A673 (cell line): Measurements from ENCODE around the gene KCNQ1. TPM values are rescaled to one million over a fixed set of nuclear protein-coding genes. Genes with fewer than 3 reads are reported as not detected.

Source experiments
- BruUV-seq: library from RNA; stranded (reverse); fragments of 400-500 nt; replicated peaks from 2 replicates; lab custom pipeline; 2021; lab: Mats Ljungman, UMichigan
- CTCF ChIA-PET: fragments of 300-600 bp; sonication (Branson Sonifier 250); formaldehyde crosslinking; loops from one replicate; lab custom pipeline; 2022; ENCODE audit warnings: antibody characterized with exemption; lab: Charles Lee
- POLR2A ChIA-PET: fragments of 300-600 bp; sonication (Branson Sonifier 250); formaldehyde crosslinking; loops from one replicate; lab custom pipeline; 2022; ENCODE audit warnings: antibody characterized with exemption; ENCODE audit not compliant: low non-redundant PET; lab: Charles Lee
- DNase-seq: peaks from one replicate; pipeline ENCODE4 v3.0.0-alpha.2; 2015; ENCODE audit warnings: low spot score
- H3K27ac ChIP-seq: fragments of 200-600 bp; sonication (generic); 2 replicates; pipeline ENCODE4 v1.5.1; 2016; ENCODE audit warnings: mixed run types, low read depth, mild to moderate bottlenecking, mixed read lengths, antibody characterized with exemption, low read length; ENCODE audit not compliant: poor library complexity, severe bottlenecking
- H3K27me3 ChIP-seq: fragments of 200-600 bp; sonication (generic); replicated peaks from 2 replicates; pipeline ENCODE4 v1.6.1; 2017; ENCODE audit warnings: mixed run types, low read depth, mild to moderate bottlenecking, mixed read lengths, antibody characterized with exemption, low read length; ENCODE audit not compliant: insufficient read depth, poor library complexity
- H3K36me3 ChIP-seq: fragments of 200-600 bp; sonication (generic); 2 replicates; pipeline ENCODE4 v1.6.1; 2016; ENCODE audit warnings: mixed run types, mild to moderate bottlenecking, mixed read lengths, antibody characterized with exemption, low read length; ENCODE audit not compliant: insufficient read depth, poor library complexity, severe bottlenecking
- H3K4me1 ChIP-seq: fragments of 200-600 bp; sonication (generic); 2 replicates; pipeline ENCODE4 v1.6.1; 2017; ENCODE audit warnings: mixed run types, mild to moderate bottlenecking, mixed read lengths, antibody characterized with exemption, low read length; ENCODE audit not compliant: insufficient read depth, poor library complexity, severe bottlenecking
- H3K4me3 ChIP-seq: fragments of 200-600 bp; sonication (generic); 2 replicates; pipeline ENCODE4 v1.5.1; 2016; ENCODE audit warnings: low read depth, mixed run types, mild to moderate bottlenecking, mixed read lengths, low read length; ENCODE audit not compliant: poor library complexity, severe bottlenecking
- H3K9me3 ChIP-seq: fragments of 200-600 bp; sonication (generic); 2 replicates; pipeline ENCODE4 v1.6.1; 2016; ENCODE audit warnings: mixed run types, low read depth, mild to moderate bottlenecking, mixed read lengths, antibody characterized with exemption, low read length; ENCODE audit not compliant: poor library complexity, severe bottlenecking
- EZH2 ChIP-seq: fragments of 200-600 bp; sonication (generic); IDR thresholded peaks from 2 replicates; pipeline ENCODE4 v1.6.1; 2017; ENCODE audit warnings: borderline replicate concordance, low read depth, mild to moderate bottlenecking, mixed read lengths, antibody characterized with exemption, low read length; ENCODE audit not compliant: poor library complexity, severe bottlenecking
- intact Hi-C: fragments of 100-400 bp; cut with micrococcal nuclease; formaldehyde crosslinking; loops from one replicate; pipeline ENCODE4 v1.10.0; 2022; ENCODE audit not compliant: unreplicated experiment
- total RNA-seq: library from RNA; stranded (reverse); gene quantifications from 2 replicates; pipeline ENCODE4 v1.2.3, GENCODE V29; 2021
- TF ChIP-seq, protein P1 (sequence below): fragments of 300-800, 200-600 bp; sonication (generic); conservative IDR thresholded peaks from 2 replicates; pipeline ENCODE4 v1.5.1; 2017; ENCODE audit warnings: low read depth, mild to moderate bottlenecking, antibody characterized with exemption, low read length, moderate library complexity, mixed read lengths

Gene KCNQ1
- total RNA-seq, 1 experiment from 2014 or later: not detected

DNA sequence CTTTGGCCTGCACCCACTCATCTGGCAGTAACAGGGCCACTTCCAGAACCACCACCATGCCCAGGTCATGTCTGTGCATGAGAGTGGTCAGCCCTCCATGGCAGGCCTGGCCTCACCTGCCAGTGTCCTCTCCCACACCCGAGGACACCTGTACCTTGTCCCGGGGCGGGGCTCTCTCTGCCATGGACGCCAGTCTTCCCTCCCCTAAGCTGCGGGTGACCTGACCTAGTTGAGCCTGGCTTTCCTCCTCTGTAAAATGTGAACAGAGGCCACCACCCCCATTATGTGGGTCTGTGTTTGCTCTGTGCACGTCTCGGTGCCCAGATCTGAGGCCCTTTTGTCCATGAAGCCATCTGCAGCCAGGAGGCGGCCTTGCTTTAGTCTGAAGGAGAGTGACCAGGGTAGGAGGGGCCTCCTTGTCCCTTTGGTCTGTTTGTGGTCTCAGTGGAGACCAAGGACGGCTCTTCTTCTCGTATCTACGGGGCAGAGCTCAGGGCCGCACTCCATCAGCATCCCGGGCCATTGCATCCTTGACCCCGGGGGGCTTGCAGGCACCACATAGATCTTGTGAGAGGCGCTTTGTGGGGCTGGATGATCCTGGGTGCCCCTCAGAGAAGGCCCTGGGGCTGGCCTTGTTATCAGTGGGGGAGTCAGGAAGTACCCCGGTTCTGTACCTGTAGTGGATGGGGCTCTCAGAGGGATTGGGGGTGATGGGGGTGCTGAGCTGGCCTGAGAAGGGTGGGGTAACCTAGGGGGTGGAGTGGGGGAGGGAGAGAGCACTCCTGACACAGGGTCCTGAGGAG is 121.6 kb downstream of the KCNQ1 start:
- Histone ChIP-seq H3K36me3 (no peaks in the 10 kb centered on the region), H3K27ac (no peak overlapping the region), H3K4me3 (no peak overlapping the region), H3K27me3 (no peaks in the 10 kb centered on the region), H3K9me3 (no peaks in the 10 kb centered on the region), H3K4me1 (no peaks in the 10 kb centered on the region)
- no peak for DNase-seq
- BruUV-seq: no TSS peak
- ChIA-PET POLR2A (no interaction called here), CTCF (interaction anchor here (0.7 kb wide), 1 partner anchor 13 kb away, joined by 5 read pairs; no protein-coding TSS in a partner anchor)
- intact Hi-C loops: no loop called here
- TF ChIP-seq EZH2: no peak
- TF ChIP-seq, protein P1, sequence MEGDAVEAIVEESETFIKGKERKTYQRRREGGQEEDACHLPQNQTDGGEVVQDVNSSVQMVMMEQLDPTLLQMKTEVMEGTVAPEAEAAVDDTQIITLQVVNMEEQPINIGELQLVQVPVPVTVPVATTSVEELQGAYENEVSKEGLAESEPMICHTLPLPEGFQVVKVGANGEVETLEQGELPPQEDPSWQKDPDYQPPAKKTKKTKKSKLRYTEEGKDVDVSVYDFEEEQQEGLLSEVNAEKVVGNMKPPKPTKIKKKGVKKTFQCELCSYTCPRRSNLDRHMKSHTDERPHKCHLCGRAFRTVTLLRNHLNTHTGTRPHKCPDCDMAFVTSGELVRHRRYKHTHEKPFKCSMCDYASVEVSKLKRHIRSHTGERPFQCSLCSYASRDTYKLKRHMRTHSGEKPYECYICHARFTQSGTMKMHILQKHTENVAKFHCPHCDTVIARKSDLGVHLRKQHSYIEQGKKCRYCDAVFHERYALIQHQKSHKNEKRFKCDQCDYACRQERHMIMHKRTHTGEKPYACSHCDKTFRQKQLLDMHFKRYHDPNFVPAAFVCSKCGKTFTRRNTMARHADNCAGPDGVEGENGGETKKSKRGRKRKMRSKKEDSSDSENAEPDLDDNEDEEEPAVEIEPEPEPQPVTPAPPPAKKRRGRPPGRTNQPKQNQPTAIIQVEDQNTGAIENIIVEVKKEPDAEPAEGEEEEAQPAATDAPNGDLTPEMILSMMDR: no peak

DNA sequence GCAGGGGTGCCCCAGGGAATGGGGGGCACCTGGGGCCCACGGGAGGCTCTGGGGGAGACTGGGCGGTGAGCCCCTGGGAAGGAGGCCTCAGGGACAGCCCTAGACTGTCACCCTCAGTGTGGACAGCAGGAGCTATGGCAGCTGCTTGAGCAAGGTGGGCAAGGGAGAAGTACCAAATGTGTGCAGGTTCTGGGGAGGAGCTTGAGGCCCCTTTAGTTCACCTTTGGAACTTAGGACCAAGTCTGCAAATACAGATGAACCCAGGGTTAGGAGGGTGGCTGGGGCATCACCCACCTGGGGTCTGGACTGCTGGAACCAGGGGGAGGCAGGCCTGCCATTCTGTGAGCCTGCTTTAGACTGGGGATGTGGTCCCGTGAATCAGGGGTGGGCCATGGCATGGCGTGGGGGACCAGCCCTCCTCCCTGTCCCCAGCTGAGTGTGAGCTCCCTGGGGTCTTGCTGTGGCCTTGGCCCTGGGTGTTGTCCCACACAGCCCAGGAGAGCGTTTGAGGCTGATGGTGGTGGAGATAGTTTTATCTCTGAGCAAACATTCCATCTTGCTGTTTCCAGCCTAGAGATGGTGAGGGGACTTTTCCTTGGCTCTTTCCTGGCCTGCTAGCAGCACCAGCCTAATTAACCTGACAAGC is 122.3 kb downstream of the KCNQ1 start:
- intact Hi-C loops: no loop called here
- BruUV-seq: no TSS peak
- no peak for DNase-seq
- H3K4me1 ChIP-seq: no peaks in the 10 kb centered on the region
- H3K9me3 ChIP-seq: no peaks in the 10 kb centered on the region
- ChIA-PET POLR2A (no interaction called here), CTCF (interaction anchor here (0.7 kb wide), 1 partner anchor 12 kb away, joined by 5 read pairs; no protein-coding TSS in a partner anchor)
- H3K4me3 ChIP-seq: no peak overlapping the region
- no peaks in the 10 kb centered on the region for H3K27me3 ChIP-seq
- no peaks in the 10 kb centered on the region for H3K36me3 ChIP-seq
- H3K27ac ChIP-seq: no peak overlapping the region
- no peak for TF ChIP-seq EZH2
- TF ChIP-seq, protein P1: no peak

DNA sequence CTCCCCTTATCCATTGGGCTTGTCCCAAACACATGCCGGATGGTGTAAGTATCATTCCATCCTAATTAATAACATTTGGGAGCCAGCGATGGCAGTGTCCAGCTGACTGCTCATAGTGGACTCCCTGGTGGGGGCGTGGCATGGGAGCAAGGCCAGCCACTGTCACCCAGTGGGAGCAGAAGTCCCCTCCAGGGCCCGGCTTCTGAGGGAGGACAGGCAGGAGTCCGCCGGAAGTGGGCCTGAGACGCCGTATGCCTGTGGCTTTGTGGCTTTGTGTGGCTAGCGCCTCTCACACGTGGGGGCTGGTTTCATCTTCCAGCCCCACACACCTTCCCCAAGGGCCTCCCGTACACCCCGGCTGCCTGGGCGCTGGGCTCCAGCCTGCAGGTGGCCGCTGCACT is 124.5 kb downstream of the KCNQ1 start:
- ChIA-PET CTCF (no interaction called here), POLR2A (no interaction called here)
- no peak overlapping the region for H3K27ac ChIP-seq
- intact Hi-C loops: no loop called here
- no peaks in the 10 kb centered on the region for H3K27me3 ChIP-seq
- DNase-seq: no peak
- no peaks in the 10 kb centered on the region for H3K36me3 ChIP-seq
- H3K4me3 ChIP-seq: no peak overlapping the region
- no peak for TF ChIP-seq EZH2
- TF ChIP-seq, protein P1: no peak
- no TSS peak for BruUV-seq
- H3K9me3 ChIP-seq: no peaks in the 10 kb centered on the region
- H3K4me1 ChIP-seq: no peaks in the 10 kb centered on the region
